ENCODE results near the gene GAST. TPM values are rescaled to one million over a fixed set of nuclear protein-coding genes. Genes with fewer than 3 reads are reported as not detected.
A peak's percentile ranks its signal among the peaks of the same experiment; 100 is the strongest.

Gene GAST
- total and polyA plus RNA-seq, 2 of the 13 experiments (the other 11 are each of a cell fraction or from before 2014, with no cell fraction given), result 0.32 to 0.42 TPM

GRCh38 chr17:41666708-41667279 is 45.3 kb upstream of the GAST start (continued):
- no peak for TF ChIP-seq FOXJ3 (CRISPR knock-in tag; IDR thresholded peaks at IDR 0.05; ENCODE audit: borderline replicate concordance)
- no peak for TF ChIP-seq PCBP2 (optimal IDR thresholded peaks at IDR 0.05; ENCODE audit: low read depth, low read length, poor library complexity, severe bottlenecking)
- no peak; the same call in 1 of the 2 replicates for TF ChIP-seq PAXIP1 (CRISPR knock-in tag; conservative IDR thresholded peaks at IDR 0.05)
- TF ChIP-seq TEAD3 (CRISPR knock-in tag; optimal IDR thresholded peaks at IDR 0.05; ENCODE audit: borderline replicate concordance), result peak; percentile 63
- TF ChIP-seq MTA3 (CRISPR knock-in tag; IDR thresholded peaks at IDR 0.05), result no peak
- no peak for TF ChIP-seq ZNF619 (CRISPR knock-in tag; IDR thresholded peaks at IDR 0.05)
- peak; percentile 53; the same call in 1 of the 2 replicates for TF ChIP-seq ZGPAT (CRISPR knock-in tag; IDR thresholded peaks at IDR 0.05)
- no peak for TF ChIP-seq ZNF660 (CRISPR knock-in tag; IDR thresholded peaks at IDR 0.05; ENCODE audit: borderline replicate concordance, low read depth)
- TF ChIP-seq TEF (CRISPR knock-in tag; IDR thresholded peaks at IDR 0.05), result no peak
- TF ChIP-seq ZNF329 (CRISPR knock-in tag; IDR thresholded peaks at IDR 0.05; ENCODE audit: low read depth), result no peak; the same call in 1 of the 2 replicates
- no peak for TF ChIP-seq TIGD3 (CRISPR knock-in tag; IDR thresholded peaks at IDR 0.05; ENCODE audit: borderline replicate concordance)
- peak; percentile 62; the same call in 1 of the 2 replicates for TF ChIP-seq ZBTB7B (CRISPR knock-in tag; IDR thresholded peaks at IDR 0.05)
- TF ChIP-seq ZNF773 (CRISPR knock-in tag; IDR thresholded peaks at IDR 0.05; ENCODE audit: borderline replicate concordance), result no peak
- peak; percentile 55; the same call in 1 of the 2 replicates for TF ChIP-seq MAX (IDR thresholded peaks at IDR 0.05)
- TF ChIP-seq ZSCAN12 (CRISPR knock-in tag; IDR thresholded peaks at IDR 0.05), result no peak
- TF ChIP-seq ZMYM4 (CRISPR knock-in tag; IDR thresholded peaks at IDR 0.05), result no peak
- TF ChIP-seq ZNF446 (CRISPR knock-in tag; IDR thresholded peaks at IDR 0.05), result no peak
- TF ChIP-seq DMTF1 (CRISPR knock-in tag; IDR thresholded peaks at IDR 0.05), result no peak
- TF ChIP-seq ZNF350 (CRISPR knock-in tag; IDR thresholded peaks at IDR 0.05; ENCODE audit: borderline replicate concordance, low read depth), result 0 out of 2 replicates have a peak, but pooled peaks have one; percentile 37

All from HepG2 (cell line).